ENCODE measurements around the gene DENND11.

The DENND11 gene, protein sequence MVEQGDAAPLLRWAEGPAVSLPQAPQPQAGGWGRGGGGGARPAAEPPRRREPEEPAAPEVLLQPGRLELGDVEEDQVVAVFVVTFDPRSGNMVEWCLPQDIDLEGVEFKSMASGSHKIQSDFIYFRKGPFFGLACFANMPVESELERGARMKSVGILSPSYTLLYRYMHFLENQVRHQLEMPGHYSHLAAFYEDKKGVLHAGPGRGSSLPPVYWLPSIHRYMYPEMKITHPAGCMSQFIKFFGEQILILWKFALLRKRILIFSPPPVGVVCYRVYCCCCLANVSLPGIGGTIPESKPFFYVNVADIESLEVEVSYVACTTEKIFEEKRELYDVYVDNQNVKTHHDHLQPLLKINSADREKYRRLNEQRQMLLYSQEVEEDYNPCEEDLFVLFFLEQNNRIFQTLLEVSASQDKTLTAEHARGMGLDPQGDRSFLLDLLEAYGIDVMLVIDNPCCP

DNA sequence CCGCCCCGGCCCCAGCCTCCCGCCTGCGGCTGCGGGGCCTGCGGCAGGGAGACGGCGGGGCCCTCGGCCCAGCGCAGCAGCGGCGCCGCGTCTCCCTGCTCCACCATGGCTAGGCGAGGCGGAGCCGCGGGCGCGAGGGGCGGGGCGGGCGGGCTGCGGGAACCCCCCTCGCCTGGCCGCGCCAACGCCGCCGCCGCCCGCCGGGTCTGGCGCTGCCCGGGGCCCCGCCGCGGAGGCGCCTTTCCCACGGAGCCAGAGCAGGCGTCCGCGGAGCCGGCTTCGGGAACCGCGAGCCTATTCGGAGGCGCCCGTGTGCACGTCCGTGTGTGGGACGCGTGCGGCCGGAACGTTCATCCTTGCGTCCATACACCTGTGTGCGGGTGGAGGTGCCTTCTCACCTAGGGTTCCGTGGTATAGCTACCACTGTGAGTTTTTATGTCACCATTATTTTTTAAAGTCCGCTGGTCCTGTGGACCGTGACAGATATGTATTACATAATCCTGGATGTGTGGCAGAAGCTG lies at the start of gene DENND11:
TSS of gene DENND11 (minus strand) at position 120 of the 521 bp plus-strand sequence. CDS start at position 107, 13 bp downstream.
- peak; percentile 33 to 47 for DNase-seq

DNA sequence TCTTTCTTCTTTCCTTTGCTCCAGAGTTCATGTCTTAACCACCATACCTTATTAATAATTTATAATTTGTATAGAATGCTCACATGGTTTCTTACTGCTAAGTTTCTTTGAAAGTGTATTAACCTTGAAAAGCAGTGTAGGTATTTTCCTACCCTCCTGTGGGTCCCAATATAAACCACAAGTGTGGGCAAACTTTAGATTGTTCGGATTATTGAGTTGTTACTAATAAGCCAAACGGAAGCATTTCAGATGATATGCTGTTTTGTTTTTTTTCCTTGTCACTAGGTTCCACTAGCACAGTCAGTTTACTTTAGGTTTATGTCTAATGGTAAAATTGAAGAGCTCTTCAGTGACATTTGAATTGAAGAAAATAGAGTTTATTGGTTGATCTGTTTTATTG lies 46.4 kb upstream of the DENND11 start:
- no peak for DNase-seq

DNA sequence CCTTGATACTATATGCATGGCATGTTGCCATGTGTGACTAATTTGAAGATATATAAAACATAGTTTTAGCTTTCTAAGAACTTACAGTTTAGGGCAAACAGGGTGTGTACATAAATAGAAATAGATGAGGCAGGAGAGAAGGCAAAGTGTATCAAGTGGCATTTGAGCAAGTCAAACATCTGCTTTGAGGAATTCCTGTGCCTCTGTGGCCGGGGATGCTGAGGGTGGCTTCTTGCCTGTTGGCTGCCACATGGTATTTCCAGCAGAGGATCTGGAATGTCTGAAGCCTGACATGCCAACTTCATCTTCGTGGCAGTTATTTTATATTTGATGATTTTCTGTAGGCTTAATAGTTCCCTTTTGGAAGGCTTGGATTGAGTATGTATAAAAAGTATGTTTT lies 42.2 kb upstream of the DENND11 start:
- DNase-seq: no peak

DNA sequence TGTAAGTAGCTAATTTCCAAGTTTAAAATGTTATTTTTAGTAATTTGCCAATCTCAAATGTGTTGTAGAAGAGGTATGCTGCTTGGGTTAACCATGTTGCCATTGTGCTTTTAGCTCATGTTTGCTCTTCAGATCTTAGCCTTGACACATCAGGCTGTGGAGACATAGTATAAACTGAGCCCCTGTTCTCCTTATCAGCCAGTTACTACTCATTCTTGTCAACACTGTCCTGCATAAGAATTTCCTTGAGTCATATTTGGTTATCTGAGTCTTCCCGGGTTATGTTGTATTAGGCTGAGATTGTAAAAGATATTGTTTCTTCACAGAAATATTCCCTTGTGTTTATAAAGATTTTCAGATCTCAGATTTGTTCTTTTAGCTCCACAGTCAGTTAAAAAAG lies 40.3 kb upstream of the DENND11 start:
- no peak for DNase-seq

DNA sequence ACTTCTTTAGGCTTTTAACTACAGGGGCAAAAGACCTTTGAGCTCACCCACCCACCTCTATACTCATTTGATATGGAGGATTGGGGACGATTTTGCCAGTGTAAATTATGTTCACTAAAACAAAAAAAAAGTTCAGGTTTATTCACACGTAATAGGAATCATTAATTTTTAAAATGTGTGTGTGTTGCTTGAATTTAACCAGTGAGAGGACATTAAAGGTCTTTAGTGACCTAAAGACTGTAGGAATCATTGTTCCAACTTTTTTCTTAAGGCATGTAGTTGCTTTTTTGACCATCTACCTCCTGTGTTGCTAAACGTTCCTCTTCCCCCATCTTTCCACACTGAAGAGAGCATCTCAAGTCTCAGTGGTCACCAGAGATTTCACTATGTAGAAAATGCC lies 37.3 kb upstream of the DENND11 start:
- DNase-seq: no peak

DNA sequence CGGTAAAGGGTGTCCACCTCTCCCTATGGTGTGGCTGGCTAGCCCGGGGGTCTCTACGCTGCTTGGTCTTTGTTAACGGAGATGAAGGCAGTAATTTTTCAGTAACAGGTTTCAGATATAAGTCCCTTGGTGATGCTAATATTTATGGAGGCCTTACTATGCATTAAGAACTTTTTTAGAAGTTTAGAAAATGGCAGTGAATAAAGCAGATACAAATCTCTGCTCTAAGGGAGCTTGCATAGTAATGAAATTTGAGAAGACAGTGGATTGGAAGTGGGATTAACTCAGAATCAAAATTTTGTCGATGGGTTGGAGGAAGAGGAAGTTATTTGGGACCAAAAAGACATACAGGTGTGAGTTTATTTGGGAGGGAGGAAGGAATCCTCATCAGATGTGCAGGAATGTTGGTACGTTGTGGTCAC lies 36.6 kb upstream of the DENND11 start:
- DNase-seq: no peak

DNA sequence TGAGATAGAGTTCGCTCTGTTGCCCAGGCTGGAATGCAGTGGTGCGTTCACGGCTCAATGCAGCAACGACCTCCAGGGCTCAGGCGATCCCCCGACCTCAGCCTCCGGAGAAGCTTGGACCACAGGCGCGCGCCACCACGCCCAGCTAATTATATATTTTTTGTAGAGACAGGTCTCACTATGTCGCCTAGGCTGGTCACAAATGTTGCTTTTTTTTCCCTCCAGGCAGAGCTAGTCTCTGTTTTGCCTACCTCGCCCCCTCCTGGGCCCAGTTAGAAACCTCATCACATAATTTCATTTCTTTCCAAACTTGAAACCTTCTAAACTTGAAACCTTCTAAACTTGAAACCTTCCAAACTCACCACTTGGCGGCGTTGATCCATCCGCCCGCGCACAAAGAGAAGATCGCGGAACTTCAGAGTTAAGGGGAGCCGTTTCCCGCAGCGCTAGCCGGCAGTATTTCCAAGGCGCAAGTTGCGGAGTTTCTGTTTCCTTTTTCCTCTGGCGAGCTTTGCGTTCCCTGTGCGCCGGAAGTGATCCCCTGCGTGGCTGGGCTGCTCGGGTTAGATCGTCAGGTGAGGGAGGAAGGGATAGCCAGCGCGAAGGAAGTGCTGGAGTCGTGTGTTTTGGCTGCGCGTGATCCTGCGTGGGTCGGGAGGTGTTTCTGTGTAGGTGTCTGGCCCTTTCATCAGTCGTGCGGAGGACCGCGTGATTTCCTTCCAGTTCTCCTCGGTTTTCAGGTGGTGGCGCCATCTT lies 36.0 kb upstream of the DENND11 start, which contains the start of gene SSBP1:
TSS of gene SSBP1 (plus strand) at position 523 of the 756 bp plus-strand sequence. CDS start 809 bp downstream, outside the sequence.
- peak; percentile 80 to 86 for DNase-seq

DNA sequence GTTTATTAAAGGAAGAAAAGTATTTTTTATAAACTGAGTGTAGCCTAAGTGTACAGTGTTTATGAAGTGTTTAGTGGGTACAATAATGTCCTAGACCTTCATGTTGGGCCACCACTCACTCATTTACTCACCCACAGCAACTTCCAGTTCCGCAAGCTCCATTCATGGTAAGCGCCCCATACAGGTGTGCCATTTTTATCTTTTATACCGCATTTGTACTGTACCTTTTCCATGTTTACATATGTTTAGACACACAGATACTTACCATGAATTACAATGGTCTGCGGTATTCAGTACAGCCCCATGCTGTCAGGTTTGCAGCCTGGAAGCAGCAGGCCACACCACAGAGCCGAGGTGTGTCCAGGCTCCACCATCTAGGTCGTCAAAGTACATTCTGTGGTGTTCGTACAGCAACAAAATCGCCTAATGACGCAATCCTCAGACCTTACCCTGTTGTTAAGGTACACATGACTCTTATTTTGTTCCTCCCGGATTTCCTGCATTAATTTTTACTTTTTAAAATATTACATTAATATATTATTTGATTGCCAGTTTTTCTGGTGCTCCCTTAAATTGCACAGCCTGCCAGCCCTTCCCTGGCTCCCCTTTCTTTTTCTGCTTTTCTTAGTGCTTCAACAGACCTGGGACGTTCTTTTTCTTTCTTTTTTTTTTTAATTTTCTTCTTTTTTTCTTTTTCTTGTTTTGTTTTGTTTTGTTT lies 35.3 kb upstream of the DENND11 start:
- DNase-seq: no peak

DNA sequence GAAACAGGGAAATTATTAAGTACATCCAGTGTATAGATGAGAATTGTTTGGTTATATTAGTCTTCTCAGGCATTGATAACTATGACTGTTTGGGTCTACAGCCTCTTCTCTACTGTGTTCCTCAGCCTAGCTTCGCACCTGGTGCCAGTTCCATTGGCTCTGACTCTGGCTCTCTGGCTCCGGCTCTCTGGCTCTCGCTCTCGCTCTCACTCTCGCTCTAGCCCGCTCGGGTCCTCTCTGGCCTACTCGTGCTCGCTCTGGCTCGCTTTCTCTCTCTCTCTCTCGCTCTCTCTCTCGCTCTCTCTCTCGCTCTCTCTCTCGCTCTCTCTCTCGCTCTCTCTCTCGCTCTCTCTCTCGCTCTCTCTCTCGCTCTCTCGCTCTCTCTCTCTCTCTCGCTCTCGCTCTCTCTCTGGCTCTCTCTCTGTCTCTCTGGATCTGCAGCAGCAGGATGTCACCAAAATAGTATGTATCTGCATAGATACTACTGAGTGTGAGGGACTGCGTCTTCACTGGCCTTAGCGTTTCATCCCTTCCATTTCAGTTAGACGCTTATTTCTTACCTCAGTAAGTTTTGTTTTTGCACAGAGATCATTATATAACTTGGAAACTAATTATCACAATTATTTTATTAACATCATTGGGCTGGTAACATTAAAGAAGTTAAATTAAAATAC lies 29.6 kb upstream of the DENND11 start:
- DNase-seq: no peak

DNA sequence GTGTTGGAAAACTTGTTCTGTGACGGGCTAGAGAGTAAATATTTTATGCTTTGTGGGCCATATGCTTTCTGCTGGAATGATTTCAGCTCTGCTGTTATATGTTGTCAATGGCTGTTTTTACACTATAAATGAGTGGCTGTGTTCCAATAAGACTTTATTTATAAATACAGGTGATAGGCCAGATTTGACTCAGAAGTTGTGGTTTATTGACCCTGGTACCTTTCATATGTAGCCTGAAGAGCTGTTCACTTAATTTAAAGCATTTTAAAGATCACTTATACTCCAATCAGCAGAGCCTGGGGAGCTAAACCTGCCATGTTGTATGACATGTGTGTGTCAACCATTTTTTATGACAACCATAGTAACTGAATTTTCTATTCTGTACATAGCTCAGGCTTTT lies 27.1 kb upstream of the DENND11 start:
- no peak for DNase-seq

DNA sequence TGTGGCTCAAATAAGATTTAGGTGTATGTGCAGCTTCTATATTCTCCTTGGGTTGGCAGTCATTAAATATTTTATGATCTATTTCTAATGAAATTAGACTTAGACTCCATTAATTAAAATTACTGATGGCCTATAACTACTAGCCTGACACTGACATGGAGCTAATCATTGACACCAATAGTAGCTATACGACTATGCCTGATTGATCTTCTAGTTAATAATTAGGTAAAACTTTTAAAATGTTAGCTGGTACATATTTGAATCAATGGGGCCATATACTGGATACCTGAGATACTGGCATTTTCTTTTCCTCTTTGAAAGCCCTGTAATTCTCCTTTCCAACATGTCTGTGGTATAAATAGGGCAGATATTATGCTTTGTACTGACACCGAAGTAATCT lies 20.6 kb upstream of the DENND11 start:
- DNase-seq: no peak

DNA sequence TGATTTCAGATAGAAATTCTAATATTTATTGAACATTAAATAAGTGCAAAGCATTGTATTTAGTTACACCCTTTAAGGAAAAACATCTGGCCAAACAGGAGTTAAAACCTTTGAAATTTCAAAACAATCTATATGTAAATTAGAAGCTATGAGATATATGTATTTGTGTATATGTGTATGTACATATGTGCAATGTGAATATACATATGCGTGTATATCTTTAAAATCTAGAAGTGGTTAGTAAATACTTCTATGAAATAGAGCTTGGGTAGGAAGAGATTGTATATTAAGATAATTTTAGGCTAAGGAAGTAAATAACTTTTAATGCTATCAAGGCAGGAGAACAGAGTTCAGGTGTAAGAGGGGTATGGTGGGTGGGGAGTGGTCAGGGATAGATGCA lies 15.5 kb upstream of the DENND11 start:
- DNase-seq: no peak

DNA sequence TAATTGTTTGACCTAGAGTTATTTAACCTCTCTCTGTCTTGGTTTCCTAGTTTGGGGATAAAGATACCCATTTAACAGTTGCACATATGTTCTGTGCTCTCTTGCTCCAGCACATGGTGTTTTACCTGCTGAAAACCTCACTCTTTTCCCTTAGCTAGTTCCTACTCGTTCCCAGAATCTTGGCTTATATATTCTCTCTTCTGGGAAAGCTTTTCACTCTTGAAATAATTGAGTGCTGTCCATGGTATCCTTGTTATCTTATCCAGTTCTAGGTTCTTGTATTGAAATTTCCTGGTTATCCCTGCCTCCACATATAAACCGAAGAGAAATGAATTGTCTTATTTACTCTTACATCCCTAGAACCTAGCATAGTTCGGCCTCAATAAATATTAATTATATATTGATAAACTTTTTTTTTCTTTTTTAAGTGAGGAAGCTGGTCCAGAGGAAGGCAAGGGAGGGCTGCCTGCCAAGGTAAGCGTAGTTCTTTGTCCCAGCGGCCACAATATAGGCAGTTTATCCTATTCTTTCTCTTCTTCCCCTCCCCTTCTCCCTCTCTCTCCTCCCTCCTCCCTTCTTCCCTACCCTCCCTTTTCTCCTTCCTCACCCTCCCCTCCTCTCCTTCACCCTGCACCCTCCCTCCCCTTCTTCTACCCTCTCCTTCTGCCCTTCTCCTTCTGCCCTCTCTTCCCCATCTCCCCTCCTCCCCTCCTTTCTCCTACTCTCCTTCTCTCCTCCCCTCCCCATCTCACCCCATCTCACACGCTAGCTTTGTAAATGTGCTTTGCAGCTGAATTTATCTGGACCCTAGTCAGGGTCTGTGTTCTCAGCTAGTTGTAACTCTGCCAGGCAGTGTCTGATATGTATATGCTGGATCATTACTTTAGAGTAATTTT lies 14.1 kb upstream of the DENND11 start:
- DNase-seq: no peak

DNA sequence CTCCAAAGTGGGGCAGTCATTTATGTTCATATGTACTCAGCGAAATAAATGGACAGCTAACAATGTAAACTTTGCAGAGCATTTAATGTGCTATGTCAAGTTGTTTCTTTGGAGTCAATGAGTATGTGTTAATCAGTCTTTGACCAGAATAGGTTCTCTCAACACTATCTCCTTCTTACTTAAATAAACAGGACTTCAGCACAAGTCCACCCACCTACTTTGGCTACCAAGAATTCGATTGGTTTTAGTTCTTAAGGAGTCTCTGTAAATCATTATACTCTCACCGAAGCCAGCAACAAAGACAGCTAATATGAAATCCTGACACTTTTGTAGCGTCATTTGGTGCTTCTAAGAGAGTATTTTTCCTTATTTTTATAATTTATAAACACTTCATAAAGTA lies 13.1 kb upstream of the DENND11 start:
- DNase-seq: no peak

DNA sequence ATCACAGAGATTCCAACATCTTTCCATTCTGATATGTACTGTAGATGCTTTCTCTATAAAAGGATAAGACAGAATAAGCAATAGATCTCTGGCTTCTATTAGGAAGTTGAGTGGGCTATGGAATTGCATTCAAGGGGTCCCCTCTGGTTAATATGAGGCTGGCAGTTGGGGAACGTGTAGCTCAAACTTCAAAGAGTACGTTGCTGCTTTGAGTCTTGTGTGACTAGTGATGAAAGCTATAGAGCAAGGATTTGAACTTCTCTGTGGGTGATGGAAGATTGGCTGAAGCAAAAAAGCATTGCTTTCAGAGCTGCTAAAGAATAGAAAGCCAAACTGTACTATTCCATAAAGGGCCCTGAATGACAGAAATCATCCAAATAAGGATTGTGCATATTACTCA lies 12.6 kb upstream of the DENND11 start:
- no peak for DNase-seq

DNA sequence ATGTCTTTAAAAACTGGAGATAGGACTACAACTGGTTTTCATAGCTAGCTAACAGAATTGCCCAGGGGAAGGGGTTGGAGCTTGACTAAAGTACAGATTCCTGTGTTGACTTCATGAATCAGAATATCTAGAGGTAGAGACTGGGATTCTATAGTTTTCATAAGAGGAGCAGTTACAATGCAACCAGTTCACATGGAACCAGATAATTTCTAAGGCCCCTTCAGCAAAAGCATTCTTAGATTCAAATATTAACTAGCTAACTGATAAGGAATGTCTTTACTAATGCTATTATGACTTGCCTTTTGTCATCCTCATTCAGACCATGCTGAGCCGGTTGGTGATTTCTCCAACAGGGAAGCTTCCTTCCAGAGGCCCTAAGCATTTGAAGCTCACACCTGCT lies 11.9 kb upstream of the DENND11 start:
- no peak for DNase-seq

DNA sequence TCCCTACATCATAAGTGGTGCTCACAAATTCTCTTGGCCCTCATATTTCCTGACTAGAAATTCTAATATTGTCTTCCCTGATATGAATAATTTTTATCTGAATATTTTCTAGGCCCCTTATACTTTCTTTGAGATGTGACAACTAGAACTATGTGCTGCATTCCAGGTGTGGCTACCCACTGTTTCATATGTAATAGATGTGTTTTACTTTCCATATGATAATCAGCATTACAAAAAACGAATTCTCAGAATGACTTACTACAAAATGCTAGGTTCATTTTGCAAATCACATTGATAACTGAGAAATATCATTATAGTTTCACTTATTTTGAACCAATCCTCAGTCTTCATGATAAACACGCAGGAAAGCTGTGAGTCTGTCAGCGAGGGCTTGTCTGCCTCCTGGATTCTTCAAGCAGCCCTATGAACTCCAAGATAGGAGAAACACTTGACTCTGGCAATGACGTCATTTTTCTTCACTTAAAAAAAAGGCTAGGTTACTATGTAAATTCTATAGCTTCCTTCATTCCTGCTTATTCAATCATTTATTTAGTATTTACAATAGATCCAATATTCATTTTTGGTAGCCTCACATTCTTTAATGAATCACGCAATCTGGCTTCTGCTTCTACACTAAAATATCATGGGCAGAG lies 10.8 kb upstream of the DENND11 start:
- no peak for DNase-seq

DNA sequence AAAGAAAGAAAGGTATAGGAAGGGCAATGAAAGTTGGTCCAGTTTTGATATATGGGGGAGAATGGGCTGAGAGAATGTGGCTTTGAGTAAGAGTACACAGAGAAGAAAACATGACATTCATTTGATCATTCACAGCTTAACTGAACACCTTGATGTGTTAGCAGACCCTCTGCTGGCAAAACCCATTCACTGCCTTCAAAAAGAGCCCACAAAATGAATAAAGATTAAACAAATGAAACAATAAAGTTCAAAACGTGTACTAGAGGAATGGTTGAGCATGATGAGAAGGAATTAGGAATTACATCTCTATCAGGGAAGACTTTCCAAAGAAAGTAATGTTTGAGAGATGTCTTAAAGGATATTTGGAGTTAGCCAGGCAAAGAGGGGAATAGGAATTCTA lies 8.3 kb upstream of the DENND11 start:
- no peak for DNase-seq

DNA sequence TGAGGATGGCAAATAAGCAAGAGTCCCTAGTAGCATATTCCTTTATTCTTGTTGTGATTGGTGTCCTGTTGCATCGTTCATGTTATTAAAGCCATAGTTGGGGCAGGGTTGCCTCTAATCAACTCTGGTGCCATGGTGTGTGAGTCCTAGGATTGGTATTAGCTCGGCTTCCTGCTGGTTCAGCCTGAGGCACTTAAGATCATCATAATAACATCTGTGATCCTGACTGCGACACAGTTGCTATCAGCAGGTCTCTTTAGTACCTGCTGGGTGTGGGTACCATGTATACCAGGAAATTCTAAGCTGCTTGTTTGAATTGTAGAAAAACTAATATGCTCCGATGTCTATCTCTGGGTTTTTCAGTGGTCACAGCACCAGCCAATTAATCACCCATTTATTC lies 7.8 kb upstream of the DENND11 start:
- DNase-seq: no peak

DNA sequence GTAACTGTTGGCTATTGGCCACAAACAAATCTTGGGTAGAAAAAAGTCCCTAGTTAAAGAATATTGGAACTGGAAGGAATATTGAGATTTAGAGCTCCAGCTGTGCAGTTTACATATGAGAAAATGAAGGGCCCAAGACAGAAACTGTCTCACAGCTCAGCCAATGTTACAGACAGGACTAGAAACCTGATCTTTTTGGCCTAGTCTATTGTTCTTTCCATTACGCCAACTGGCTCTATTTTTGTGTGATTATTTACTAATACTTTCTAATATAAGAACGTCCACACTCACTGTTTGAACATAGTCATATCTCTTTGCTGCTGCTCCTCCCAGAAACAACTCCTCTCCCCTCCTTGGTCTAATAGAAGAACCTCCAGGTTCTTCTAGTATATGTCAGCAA lies 7.4 kb upstream of the DENND11 start:
- DNase-seq: no peak

DNA sequence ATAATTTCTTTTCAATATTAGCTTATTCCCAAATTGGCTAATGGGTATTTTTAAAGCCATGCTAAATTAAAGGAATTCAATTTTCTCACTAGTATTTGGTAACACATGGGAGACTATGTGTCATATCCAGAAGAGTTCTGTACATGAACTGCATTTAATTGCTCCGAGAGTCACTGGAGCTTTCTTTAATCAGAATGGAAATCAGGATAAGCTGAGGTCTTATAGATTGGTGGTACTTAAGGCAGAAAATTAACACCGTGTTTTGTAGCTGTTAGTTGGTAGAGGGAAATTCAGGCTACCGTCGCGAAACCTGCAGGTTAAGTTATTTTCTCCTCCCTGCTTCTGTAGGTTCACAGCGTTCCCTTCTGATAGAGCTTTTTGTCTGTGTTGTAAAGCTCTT lies 6.4 kb upstream of the DENND11 start, which contains the start of gene WEE2:
TSS of gene WEE2 (plus strand) at position 3 of the 400 bp plus-strand sequence. CDS start 406 bp downstream, outside the sequence.
- DNase-seq: no peak

Measured in stimulated activated CD4-positive, alpha-beta T cell treated with anti-CD3 and anti-CD28 coated beads, Interleukin-2, amount 100 ng/mL, for 48 hours (primary cell).